DMS79 treated with DMSO at 0.1 percent for 48 hours (cell line): Measurements from ENCODE around the gene FREM2.

Experiments
- DNase-seq: peaks from one replicate; lab custom pipeline; 2025; lab: John Stamatoyannopoulos, UW

FREM2 gene

GRCh38 chr13:38685974-38686576, 802 bp upstream of the FREM2 start:
- DNase-seq, result peak; percentile 11

- DNase-seq, result no peak
Observed at GRCh38 chr13:38687246-38688229, 661 bp downstream of the FREM2 start.

- DNase-seq, result no peak
Observed at GRCh38 chr13:38688674-38689073, 1.8 kb downstream of the FREM2 start.

GRCh38 chr13:38690231-38690630, 3.4 kb downstream of the FREM2 start:
- DNase-seq, result no peak

GRCh38 chr13:38693168-38693567, 6.3 kb downstream of the FREM2 start:
- no peak for DNase-seq

- peak; percentile 1 for DNase-seq
Observed at GRCh38 chr13:38693641-38694040, 6.8 kb downstream of the FREM2 start.

GRCh38 chr13:38697197-38697596, 10.3 kb downstream of the FREM2 start:
- no peak for DNase-seq

- DNase-seq, result no peak
Observed at GRCh38 chr13:38697628-38698333, 10.9 kb downstream of the FREM2 start.

GRCh38 chr13:38700051-38700450, 13.2 kb downstream of the FREM2 start:
- no peak for DNase-seq

GRCh38 chr13:38702669-38703068, 15.8 kb downstream of the FREM2 start:
- no peak for DNase-seq

GRCh38 chr13:38703255-38703654, 16.4 kb downstream of the FREM2 start:
- no peak for DNase-seq

- no peak for DNase-seq
Observed at GRCh38 chr13:38705365-38705764, 18.5 kb downstream of the FREM2 start.

- no peak for DNase-seq
Observed at GRCh38 chr13:38707460-38707859, 20.6 kb downstream of the FREM2 start.

- DNase-seq, result no peak
Observed at GRCh38 chr13:38713046-38713445, 26.2 kb downstream of the FREM2 start.

GRCh38 chr13:38718374-38718773, 31.5 kb downstream of the FREM2 start:
- no peak for DNase-seq

- DNase-seq, result no peak
Observed at GRCh38 chr13:38730332-38730731, 43.5 kb downstream of the FREM2 start.

- no peak for DNase-seq
Observed at GRCh38 chr13:38733146-38733545, 46.3 kb downstream of the FREM2 start.

- DNase-seq, result no peak
Observed at GRCh38 chr13:38735665-38736440, 49.0 kb downstream of the FREM2 start.

GRCh38 chr13:38743466-38743865, 56.6 kb downstream of the FREM2 start:
- DNase-seq, result no peak

- no peak for DNase-seq
Observed at GRCh38 chr13:38752686-38753085, 65.8 kb downstream of the FREM2 start.

GRCh38 chr13:38753878-38754277, 67.0 kb downstream of the FREM2 start:
- no peak for DNase-seq

GRCh38 chr13:38755793-38756192, 68.9 kb downstream of the FREM2 start:
- no peak for DNase-seq
